Thyroid gland (tissue), 4 donors: ENCODE measurements around the gene THRB.

Experiments used
- POLR2A ChIP-seq, 2 donors: fragments of 450-650 bp; IDR thresholded peaks; one replicate each; pipeline ENCODE4 v1.6.1; 2017; ENCODE audit warnings: antibody characterized with exemption in 2 of 2, mild to moderate bottlenecking in 2 of 2, moderate library complexity in 1 of 2
- TF ChIP-seq, protein P1 (sequence below), 6 experiments: fragments of 200-600 bp in 3 of 6; fragments of 450-650 bp in 3 of 6; sonication (generic) in 3 of 6; IDR thresholded peaks; one replicate each; pipeline ENCODE4 v1.5.1; 2016 to 2019; ENCODE audit warnings: antibody characterized with exemption in 6 of 6, mild to moderate bottlenecking in 2 of 6, inconsistent platforms in 1 of 6, moderate library complexity in 1 of 6

DNA sequence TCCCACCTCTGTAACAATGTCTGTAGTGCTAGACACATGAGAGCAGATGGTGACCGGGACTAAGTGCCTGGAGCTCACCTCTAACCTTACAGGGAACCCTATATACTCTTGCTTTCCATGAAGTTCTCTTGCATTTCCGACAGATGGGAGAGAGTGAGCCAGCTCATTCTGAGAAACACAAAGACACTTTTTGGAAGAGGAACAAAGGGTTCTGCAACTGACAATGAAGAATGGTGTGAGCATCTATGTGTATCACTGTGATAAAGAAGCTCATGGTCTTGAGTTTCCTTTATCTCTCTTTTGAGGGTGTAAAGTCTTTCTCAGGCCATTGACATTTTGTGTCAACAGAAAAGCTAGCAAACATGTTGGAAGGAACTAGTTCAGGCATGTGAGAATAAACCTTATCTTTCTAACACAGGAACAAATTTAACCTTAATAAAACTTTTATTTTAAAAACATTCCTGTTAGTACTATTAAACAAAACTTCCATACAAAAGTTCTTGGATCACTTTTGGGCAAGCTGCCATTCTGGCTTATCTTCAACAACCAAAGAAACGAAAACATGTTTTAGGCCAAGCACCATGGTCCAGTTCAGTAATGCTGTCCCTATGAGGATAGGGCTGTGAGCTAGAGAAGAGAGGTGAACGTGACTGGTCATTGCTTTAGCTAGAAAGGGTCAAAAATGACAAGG lies 142.7 kb downstream of the THRB start:
- TF ChIP-seq, protein P1, sequence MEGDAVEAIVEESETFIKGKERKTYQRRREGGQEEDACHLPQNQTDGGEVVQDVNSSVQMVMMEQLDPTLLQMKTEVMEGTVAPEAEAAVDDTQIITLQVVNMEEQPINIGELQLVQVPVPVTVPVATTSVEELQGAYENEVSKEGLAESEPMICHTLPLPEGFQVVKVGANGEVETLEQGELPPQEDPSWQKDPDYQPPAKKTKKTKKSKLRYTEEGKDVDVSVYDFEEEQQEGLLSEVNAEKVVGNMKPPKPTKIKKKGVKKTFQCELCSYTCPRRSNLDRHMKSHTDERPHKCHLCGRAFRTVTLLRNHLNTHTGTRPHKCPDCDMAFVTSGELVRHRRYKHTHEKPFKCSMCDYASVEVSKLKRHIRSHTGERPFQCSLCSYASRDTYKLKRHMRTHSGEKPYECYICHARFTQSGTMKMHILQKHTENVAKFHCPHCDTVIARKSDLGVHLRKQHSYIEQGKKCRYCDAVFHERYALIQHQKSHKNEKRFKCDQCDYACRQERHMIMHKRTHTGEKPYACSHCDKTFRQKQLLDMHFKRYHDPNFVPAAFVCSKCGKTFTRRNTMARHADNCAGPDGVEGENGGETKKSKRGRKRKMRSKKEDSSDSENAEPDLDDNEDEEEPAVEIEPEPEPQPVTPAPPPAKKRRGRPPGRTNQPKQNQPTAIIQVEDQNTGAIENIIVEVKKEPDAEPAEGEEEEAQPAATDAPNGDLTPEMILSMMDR (IDR thresholded peaks at IDR 0.05) = no peak
- no peak for TF ChIP-seq POLR2A (IDR thresholded peaks at IDR 0.05)
